Neuronal stem cell (in vitro differentiated cells): ENCODE results near the gene AP1G1. TPM values are rescaled to one million over a fixed set of nuclear protein-coding genes. Genes with fewer than 3 reads are reported as not detected.
"Not testable (repeated sequence)": the region's sequence is repeated elsewhere in the genome, so short reads cannot be mapped to it uniquely, and the experiment has no call there.

ENCODE experiments used
- DNase-seq: peaks from one replicate; pipeline ENCODE4 v3.0.0-alpha.2; 2013; ENCODE audit warnings: low spot score
- H2AFZ ChIP-seq: one replicate; pipeline ENCODE4 v1.6.1; 2013; ENCODE audit warnings: mild to moderate bottlenecking, low read length, inconsistent platforms
- H2AK5ac ChIP-seq: 2 replicates; pipeline ENCODE4 v1.6.1; 2013; ENCODE audit warnings: low read depth, mild to moderate bottlenecking, inconsistent platforms, low read length, moderate library complexity, mixed read lengths
- H2BK120ac ChIP-seq: 2 replicates; pipeline ENCODE4 v1.6.1; 2013; ENCODE audit warnings: low read depth, mild to moderate bottlenecking, inconsistent platforms, low read length, moderate library complexity, mixed read lengths
- H2BK12ac ChIP-seq: one replicate; pipeline ENCODE4 v1.6.1; 2013; ENCODE audit warnings: low read length, inconsistent platforms
- H2BK15ac ChIP-seq: 2 replicates; pipeline ENCODE4 v1.6.1; 2013; ENCODE audit warnings: mild to moderate bottlenecking, low read length, inconsistent platforms, mixed read lengths
- H2BK5ac ChIP-seq: one replicate; pipeline ENCODE4 v1.6.1; 2013; ENCODE audit warnings: inconsistent platforms, mild to moderate bottlenecking, low read length, moderate library complexity
- H3K14ac ChIP-seq: one replicate; pipeline ENCODE4 v1.6.1; 2013; ENCODE audit warnings: low read length, inconsistent platforms
- H3K18ac ChIP-seq: 2 replicates; pipeline ENCODE4 v1.6.1; 2013; ENCODE audit warnings: low read length, inconsistent platforms
- H3K23ac ChIP-seq: 2 replicates; pipeline ENCODE4 v1.6.1; 2013; ENCODE audit warnings: low read depth, mild to moderate bottlenecking, mixed read lengths, low read length, inconsistent platforms; ENCODE audit not compliant: poor library complexity
- H3K27ac ChIP-seq: replicated peaks from 3 replicates; pipeline ENCODE4 v1.5.1; 2013; ENCODE audit warnings: low read length, inconsistent platforms
- H3K27me3 ChIP-seq, 3 experiments: 2 replicates each; pipeline ENCODE4 v1.6.1; 2013; ENCODE audit warnings: low read length in 3 of 3, mild to moderate bottlenecking in 2 of 3, inconsistent platforms in 1 of 3, low read depth in 1 of 3, mixed read lengths in 1 of 3, moderate library complexity in 1 of 3; ENCODE audit not compliant: control insufficient read depth in 3 of 3, insufficient read depth in 3 of 3
- H3K36me3 ChIP-seq, 2 donors: replicated peaks in 1 of 2; 2 replicates each; pipeline ENCODE4 v1.6.1; 2013; ENCODE audit warnings: low read length in 2 of 2; ENCODE audit not compliant: control insufficient read depth in 2 of 2, insufficient read depth in 2 of 2
- H3K4ac ChIP-seq: 2 replicates; pipeline ENCODE4 v1.6.1; 2013; ENCODE audit warnings: inconsistent platforms, mild to moderate bottlenecking, low read length, moderate library complexity
- H3K4me1 ChIP-seq, 2 donors: 1 replicate in 1 of 2; 2 replicates in 1 of 2; pipeline ENCODE4 v1.6.1; 2013; ENCODE audit warnings: low read length in 2 of 2, low read depth in 1 of 2; ENCODE audit not compliant: control insufficient read depth in 2 of 2, insufficient read depth in 1 of 2
- H3K4me2 ChIP-seq: one replicate; pipeline ENCODE4 v1.6.1; 2013; ENCODE audit warnings: mild to moderate bottlenecking, low read length, inconsistent platforms; ENCODE audit not compliant: insufficient read depth, poor library complexity, severe bottlenecking
- H3K4me3 ChIP-seq, 2 donors: 2 replicates each; pipeline ENCODE4 v1.5.1; 2013; ENCODE audit warnings: low read length in 2 of 2, mild to moderate bottlenecking in 2 of 2, inconsistent platforms in 1 of 2, moderate library complexity in 1 of 2
- H3K79me1 ChIP-seq: one replicate; pipeline ENCODE4 v1.6.1; 2013; ENCODE audit warnings: low read depth, mild to moderate bottlenecking, inconsistent platforms, low read length, moderate library complexity
- H3K9ac ChIP-seq: one replicate; pipeline ENCODE4 v1.6.1; 2013; ENCODE audit warnings: mild to moderate bottlenecking, low read depth, low read length, inconsistent platforms; ENCODE audit not compliant: poor library complexity
- H3K9me3 ChIP-seq, 2 donors: replicated peaks in 1 of 2; 2 replicates each; pipeline versions ENCODE3 to v1.6.1; 2013; ENCODE audit warnings: low read length in 2 of 2, mild to moderate bottlenecking in 2 of 2, inconsistent platforms in 1 of 2, low read depth in 1 of 2, mixed read lengths in 1 of 2, moderate library complexity in 1 of 2; ENCODE audit not compliant: control insufficient read depth in 2 of 2, insufficient read depth in 1 of 2
- H4K8ac ChIP-seq: one replicate; pipeline ENCODE4 v1.6.1; 2013; ENCODE audit warnings: low read depth, mild to moderate bottlenecking, inconsistent platforms, low read length, moderate library complexity
- H4K91ac ChIP-seq: one replicate; pipeline ENCODE4 v1.6.1; 2013; ENCODE audit warnings: low read length, low read depth, mild to moderate bottlenecking, inconsistent platforms; ENCODE audit not compliant: poor library complexity
- WGBS, 2 donors: extraction: QIAGEN DNeasy Blood & Tissue Kit; methylation state at CpG; one replicate each; pipeline ENCODE4 v1.1.7; 2013; ENCODE audit warnings: missing lambda C conversion rate in 2 of 2, mixed read lengths in 1 of 2; ENCODE audit not compliant: insufficient read length in 2 of 2, insufficient replicate concordance in 1 of 2; ENCODE audit errors: extremely low coverage in 2 of 2; 5-methylcytosine and 5-hydroxymethylcytosine counted together
- small RNA-seq: library from polyadenylated mRNA; stranded (forward); fragments of <200 nt; extraction: miRNeasy Mini kit (QIAGEN cat#:217004); gene quantifications from one replicate; pipeline ENCODE3, GENCODE V24; 2013; ENCODE audit not compliant: insufficient read depth

Gene AP1G1

GRCh38 chr16:71684280-71684679 lies 124.4 kb downstream of the AP1G1 start:
- H3K27me3 ChIP-seq, H2AK5ac ChIP-seq, H3K4me1 ChIP-seq, H2BK120ac ChIP-seq, H3K4me2 ChIP-seq, H2AFZ ChIP-seq, H3K9me3 ChIP-seq, H3K9ac ChIP-seq, H3K4me3 ChIP-seq, H4K8ac ChIP-seq, H3K27ac ChIP-seq, H3K79me1 ChIP-seq, H3K23ac ChIP-seq, H2BK12ac ChIP-seq, H4K91ac ChIP-seq, H3K4ac ChIP-seq, H2BK15ac ChIP-seq, DNase-seq, H3K14ac ChIP-seq, H2BK5ac ChIP-seq, H3K18ac ChIP-seq: not testable (repeated sequence)
- whole genome bisulfite sequencing, 2 donors = no CpG with 5 or more reads among the region's 12 CpGs
- H3K36me3 ChIP-seq = peaks cover 7 to 94% of the 10 kb centered on the region in 2 donors

GRCh38 chr16:71681360-71681759 lies 127.3 kb downstream of the AP1G1 start:
- Histone ChIP-seq H3K36me3 (peaks cover 8 to 95% of the 10 kb centered on the region in 2 donors), H4K91ac (no peak overlapping the region), H3K9me3 (no peaks in the 10 kb centered on the region), H3K4me3 (no peak overlapping the region), H3K18ac (no peak overlapping the region), H2BK15ac (no peak overlapping the region), H3K4me1 (no peaks in the 10 kb centered on the region), H2AFZ (no peak overlapping the region), H2AK5ac (no peak overlapping the region), H2BK12ac (no peak overlapping the region), H3K4me2 (no peak overlapping the region), H3K27ac (no peak overlapping the region), H3K14ac (no peak overlapping the region), H4K8ac (no peak overlapping the region), H2BK5ac (no peak overlapping the region), H2BK120ac (no peak overlapping the region), H3K23ac (no peak overlapping the region), H3K9ac (no peak overlapping the region), H3K4ac (no peak overlapping the region), H3K79me1 (no peaks in the 10 kb centered on the region), H3K27me3 (no peaks in the 10 kb centered on the region)
- DNase-seq = no peak
- WGBS, 2 donors = no CpG with 5 or more reads among the region's 2 CpGs

Small RNA genes within 50 kb of the gene (small RNA-seq; reads per million reads assigned to genes)
- not detected for gene AC010653.3
- not detected for gene SNORA70D
- gene SNORD71 = 806 reads per million, percentile 99 among the genes with 10 or more reads in this experiment
